AG04450 (cell line): ENCODE results near the gene VPS54. TPM values are rescaled to one million over a fixed set of nuclear protein-coding genes. Genes with fewer than 3 reads are reported as not detected.
"Not testable (repeated sequence)": the region's sequence is repeated elsewhere in the genome, so short reads cannot be mapped to it uniquely, and the experiment has no call there.

Source experiments
- CTCF ChIA-PET: fragments of 300-600, 350-600 bp; formaldehyde crosslinking; extraction: SDS; loops from one replicate; lab custom pipeline; 2022; ENCODE audit warnings: antibody characterized with exemption, inconsistent platforms; lab: Charles Lee
- POLR2A ChIA-PET: fragments of 350-600 bp; formaldehyde crosslinking; extraction: SDS; loops from one replicate; lab custom pipeline; 2021; ENCODE audit warnings: antibody characterized with exemption, inconsistent platforms; lab: Yijun Ruan, JAX
- DNase-seq: peaks from one replicate; pipeline ENCODE4 v3.0.0-alpha.2; 2011; ENCODE audit warnings: low read depth, low spot score
- H3K27ac ChIP-seq: one replicate; pipeline ENCODE4 v1.5.1; 2012; ENCODE audit warnings: low read depth, low read length, control low read depth
- H3K27me3 ChIP-seq: one replicate; pipeline ENCODE4 v1.6.0; 2012; ENCODE audit warnings: low read length; ENCODE audit not compliant: control insufficient read depth, insufficient read depth
- H3K4me3 ChIP-seq: 2 replicates; pipeline ENCODE4 v1.5.1; 2011; ENCODE audit warnings: mild to moderate bottlenecking, low read depth, low read length, control low read depth
- H3K9me3 ChIP-seq: 2 replicates; pipeline ENCODE4 v1.5.1; 2012; ENCODE audit warnings: low read length; ENCODE audit not compliant: control insufficient read depth, insufficient read depth
- polyA plus RNA-seq: library from polyadenylated mRNA; depleted of rRNA; stranded (reverse); fragments of >200 nt; gene quantifications from 2 replicates; pipeline ENCODE4 v1.2.3, GENCODE V29; 2011
- TF ChIP-seq, protein P1 (sequence below): IDR thresholded peaks from 2 replicates; pipeline ENCODE4 v1.5.1; 2011; ENCODE audit warnings: low read depth, low read length, control low read depth, inconsistent platforms

Gene VPS54
- polyA plus RNA-seq, 1 experiment: 21.9 TPM

DNA sequence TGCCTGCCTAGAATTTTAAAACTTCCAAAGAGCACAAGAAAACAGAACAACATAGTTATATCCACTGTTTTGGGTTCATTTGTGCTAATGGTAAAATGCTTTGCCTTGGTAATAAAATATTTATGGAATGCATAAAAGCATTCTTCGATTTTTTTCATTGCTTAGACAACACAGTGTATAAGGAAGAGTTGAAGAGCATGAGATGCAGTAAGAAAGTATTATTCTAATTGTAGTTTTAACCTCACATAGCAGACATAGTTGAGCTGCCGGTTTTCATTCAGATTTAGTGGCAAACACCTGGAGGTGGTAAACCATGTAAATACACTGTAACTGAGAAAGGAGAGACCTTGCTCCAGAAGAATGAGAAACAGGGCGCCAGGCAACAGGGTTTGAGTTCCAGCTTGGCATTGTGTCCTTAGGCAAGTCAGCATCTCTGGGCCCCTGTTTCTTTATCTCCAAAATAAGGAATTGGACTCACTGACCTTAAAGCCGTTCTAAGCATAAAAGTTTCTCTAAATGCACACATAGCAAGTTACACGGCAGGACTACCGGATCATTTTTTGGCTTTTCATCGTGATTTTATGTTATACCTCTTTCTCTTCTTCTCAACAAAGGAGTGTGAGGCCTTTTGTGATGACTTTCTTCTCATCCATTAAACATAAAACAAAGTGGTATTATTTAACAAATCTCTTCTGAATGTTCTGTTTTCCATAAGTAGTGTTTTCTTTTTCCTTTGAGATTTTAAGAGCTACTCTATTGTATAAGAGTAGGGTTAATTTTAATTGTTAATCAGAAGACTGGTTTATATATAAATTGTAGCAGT is 169.6 kb downstream of the VPS54 start:
- DNase-seq: no peak

DNA sequence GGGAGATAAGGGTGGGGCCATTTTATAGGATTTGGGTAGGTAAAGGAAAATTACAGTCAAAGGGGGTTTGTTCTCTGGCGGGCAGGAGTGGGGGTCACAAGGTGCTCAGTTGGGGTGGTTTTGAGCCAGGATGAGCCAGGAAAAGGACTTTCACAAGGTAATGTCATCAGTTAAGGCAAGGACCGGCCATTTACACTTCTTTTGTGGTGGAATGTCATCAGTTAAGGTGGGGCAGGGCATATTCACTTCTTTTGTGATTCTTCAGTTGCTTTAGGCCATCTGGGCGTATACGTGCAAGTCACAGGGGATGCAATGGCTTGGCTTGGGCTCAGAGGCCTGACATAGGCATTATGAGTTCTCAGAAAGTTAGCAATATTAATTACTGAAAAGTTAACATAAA is 171.7 kb downstream of the VPS54 start:
- CTCF ChIA-PET, H3K9me3 ChIP-seq, H3K27ac ChIP-seq, H3K27me3 ChIP-seq, H3K4me3 ChIP-seq, DNase-seq, POLR2A ChIA-PET: not testable (repeated sequence)

More for the DNA sequence above, 169.6 kb downstream of the VPS54 start:
- ChIA-PET POLR2A (interaction anchor here (0.6 kb wide), 1 partner anchor 158 kb away, joined by 3 read pairs; no protein-coding TSS in a partner anchor), CTCF (interaction anchor here (1.1 to 5.5 kb wide), 2 partner anchors 8 to 12 kb away, joined by 3 to 37 read pairs; partner anchors contain the start of gene UGP2)
- no peaks in the 10 kb centered on the region for H3K27me3 ChIP-seq
- no peaks in the 10 kb centered on the region for H3K9me3 ChIP-seq
- no peak overlapping the region for H3K4me3 ChIP-seq
- no peak overlapping the region for H3K27ac ChIP-seq
- TF ChIP-seq, protein P1, sequence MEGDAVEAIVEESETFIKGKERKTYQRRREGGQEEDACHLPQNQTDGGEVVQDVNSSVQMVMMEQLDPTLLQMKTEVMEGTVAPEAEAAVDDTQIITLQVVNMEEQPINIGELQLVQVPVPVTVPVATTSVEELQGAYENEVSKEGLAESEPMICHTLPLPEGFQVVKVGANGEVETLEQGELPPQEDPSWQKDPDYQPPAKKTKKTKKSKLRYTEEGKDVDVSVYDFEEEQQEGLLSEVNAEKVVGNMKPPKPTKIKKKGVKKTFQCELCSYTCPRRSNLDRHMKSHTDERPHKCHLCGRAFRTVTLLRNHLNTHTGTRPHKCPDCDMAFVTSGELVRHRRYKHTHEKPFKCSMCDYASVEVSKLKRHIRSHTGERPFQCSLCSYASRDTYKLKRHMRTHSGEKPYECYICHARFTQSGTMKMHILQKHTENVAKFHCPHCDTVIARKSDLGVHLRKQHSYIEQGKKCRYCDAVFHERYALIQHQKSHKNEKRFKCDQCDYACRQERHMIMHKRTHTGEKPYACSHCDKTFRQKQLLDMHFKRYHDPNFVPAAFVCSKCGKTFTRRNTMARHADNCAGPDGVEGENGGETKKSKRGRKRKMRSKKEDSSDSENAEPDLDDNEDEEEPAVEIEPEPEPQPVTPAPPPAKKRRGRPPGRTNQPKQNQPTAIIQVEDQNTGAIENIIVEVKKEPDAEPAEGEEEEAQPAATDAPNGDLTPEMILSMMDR: no peak

DNA sequence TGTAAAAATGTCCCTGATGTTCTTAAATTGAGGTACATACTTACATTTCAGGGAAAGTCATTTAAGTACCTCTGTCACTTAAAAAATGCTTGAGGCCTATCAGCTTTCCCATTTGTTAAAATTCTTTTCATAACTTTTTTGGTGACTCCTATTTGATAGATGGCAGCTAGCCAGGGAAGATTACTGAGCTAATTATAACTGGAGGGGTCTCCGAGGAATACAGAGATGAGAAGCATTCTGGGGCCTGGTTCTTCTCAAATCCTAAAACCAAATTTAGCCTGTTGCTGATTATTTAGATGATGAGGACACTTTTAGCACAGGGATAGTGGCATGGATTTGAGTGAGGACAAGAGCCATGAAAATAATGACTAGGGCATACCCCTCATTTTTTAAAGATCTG is 172.7 kb downstream of the VPS54 start:
- DNase-seq: no peak
- POLR2A ChIA-PET: no interaction called here
- no peak overlapping the region for H3K4me3 ChIP-seq
- CTCF ChIA-PET: interaction anchor here (1.3 to 2.0 kb wide), 2 partner anchors 14 to 147 kb away, joined by 3 to 6 read pairs; no protein-coding TSS in a partner anchor
- H3K9me3 ChIP-seq: no peaks in the 10 kb centered on the region
- H3K27ac ChIP-seq: no peak overlapping the region
- H3K27me3 ChIP-seq: no peaks in the 10 kb centered on the region
- TF ChIP-seq, protein P1: no peak

DNA sequence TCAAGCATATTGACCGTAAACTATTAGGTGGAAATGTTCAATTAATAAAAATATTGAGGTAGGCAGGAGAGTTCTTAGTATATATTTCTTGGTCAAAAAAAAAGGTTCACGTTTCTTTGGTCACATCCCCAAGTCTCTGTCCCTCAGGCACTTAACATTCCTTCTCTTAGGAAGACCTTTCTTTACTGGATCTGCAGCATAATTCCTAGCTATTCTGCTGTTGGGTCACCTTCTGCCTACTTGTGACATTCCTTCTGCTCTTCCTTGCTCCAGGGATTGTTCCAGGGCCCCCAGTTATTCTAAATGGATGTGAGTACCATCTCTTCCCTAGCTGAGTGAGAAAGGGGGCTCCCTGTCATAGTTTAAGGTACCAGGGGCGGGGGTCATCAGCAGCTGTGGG is 173.4 kb downstream of the VPS54 start:
- no peak for DNase-seq
- no peaks in the 10 kb centered on the region for H3K27me3 ChIP-seq
- no peak overlapping the region for H3K27ac ChIP-seq
- TF ChIP-seq, protein P1: no peak
- H3K9me3 ChIP-seq: no peaks in the 10 kb centered on the region
- CTCF ChIA-PET: interaction anchor here (0.8 to 2.0 kb wide), 3 partner anchors 14 to 153 kb away, joined by 3 to 6 read pairs (median 4); no protein-coding TSS in a partner anchor
- POLR2A ChIA-PET: interaction anchor here (0.7 kb wide), 1 partner anchor 257 kb away, joined by 4 read pairs; the partner anchor contains the start of gene WDPCP
- H3K4me3 ChIP-seq: no peak overlapping the region

DNA sequence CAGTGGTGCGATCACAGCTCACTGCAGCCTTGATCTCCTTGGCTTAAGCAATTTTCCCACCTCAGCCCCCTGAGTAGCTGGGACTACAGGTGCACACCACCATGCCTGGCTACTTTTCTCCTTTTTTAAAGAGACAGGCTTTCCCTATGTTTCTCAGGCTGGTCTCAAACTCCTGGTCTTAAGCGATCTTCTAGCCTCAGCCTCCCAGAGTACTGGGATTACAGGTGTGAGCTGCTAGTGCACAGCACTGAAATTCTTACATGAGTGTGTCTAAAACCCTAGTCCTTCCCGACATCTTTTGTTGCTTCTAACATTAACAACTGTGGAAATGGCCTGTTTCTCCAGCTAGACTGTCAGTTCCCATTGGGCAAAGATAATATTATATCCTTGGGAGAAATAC is 174.6 kb downstream of the VPS54 start:
- Histone ChIP-seq H3K27ac (no peak overlapping the region), H3K4me3 (no peak overlapping the region), H3K9me3 (no peaks in the 10 kb centered on the region), H3K27me3 (no peaks in the 10 kb centered on the region)
- CTCF ChIA-PET: interaction anchor here (1.6 to 2.0 kb wide), 2 partner anchors 12 to 16 kb away, joined by 5 to 8 read pairs; no protein-coding TSS in a partner anchor
- POLR2A ChIA-PET: no interaction called here
- TF ChIP-seq, protein P1: no peak
- no peak for DNase-seq
